ENCODE results near the gene MGA.

The MGA gene

DNA sequence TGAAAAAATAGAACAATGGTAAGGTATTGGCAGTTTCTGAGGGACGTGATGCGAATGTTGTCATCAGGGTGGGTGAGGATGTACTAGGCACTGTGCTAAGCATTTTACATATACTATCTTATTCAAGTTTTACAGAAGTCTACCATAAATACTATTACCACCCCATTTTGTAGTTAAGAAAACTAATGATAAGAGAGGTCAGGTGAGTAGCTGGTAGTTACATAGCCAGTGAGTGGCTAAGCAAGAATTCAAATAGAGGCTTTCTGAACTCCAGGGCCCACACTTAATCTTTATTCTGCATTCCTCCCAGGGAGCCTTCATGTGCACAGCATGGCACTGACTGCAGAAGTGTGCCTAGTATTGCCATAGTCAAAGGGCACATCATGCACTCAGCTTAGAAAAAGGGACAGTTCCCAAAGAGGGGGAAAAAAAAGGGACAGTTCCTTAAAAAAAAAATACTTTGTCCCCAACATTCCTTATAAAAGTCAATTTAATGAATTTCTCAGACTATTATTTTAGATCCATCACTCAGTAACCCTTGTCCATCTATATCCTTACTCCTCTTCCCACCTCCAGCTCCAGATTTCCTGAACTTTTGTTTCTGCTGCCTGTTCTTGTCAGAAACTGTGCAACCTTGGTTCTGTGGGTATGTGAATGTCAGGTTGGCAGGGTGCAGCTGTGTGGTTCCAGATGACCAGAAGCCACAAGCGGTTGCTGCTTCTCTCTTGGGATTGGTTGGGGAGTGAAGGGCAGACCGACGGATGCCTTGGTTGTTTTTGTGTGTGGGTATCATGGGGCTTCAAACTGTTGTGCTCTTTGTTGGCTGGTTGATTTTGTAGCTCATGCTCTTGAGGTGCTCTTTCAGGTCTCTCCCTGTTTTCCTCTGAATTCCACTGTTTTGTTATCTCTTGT lies 122.4 kb downstream of the MGA start:
- no peak for DNase-seq (ENCODE audit: low read depth)

DNA sequence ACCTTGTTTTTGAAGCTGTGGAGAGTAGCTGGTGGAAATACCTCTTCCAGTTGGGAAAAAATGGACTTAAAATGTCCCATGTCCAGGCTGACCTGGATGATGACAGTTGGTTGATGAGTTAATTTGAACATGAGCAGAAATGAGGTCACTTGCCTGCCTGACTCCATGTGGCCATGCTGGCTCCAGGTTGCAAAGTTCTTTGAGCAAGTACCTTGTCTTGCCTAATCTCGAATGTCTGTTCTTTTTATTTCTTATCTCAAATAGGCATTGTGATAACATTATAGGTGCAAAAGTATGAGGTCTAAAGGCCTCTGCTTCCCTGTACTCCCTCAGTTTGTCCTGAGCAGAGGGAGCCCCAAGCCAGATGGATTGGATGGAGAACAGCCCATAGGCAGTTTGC lies 123.1 kb downstream of the MGA start:
- DNase-seq (ENCODE audit: low read depth), result no peak

DNA sequence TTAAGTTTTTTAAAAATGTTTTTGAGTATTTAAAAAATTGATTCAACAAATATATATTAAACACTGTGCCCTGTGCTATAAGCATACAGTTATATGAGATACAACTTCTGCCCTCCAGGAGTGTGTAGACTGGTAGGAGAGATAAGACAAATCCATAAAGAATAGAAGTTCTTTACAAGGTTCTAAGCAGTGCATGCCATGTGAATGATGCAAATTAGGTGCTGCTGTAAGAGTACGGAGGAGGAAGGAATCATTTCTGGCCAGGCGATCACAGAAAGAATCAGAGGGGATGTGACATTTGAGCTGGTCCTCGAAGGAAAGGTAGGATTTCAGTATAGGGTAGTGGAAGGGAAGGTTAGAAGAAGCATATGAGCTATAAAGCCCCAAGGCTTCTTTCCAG lies 128.1 kb downstream of the MGA start:
- no peak for DNase-seq (ENCODE audit: low read depth)

- DNase-seq (ENCODE audit: low read depth), result no peak
These were observed 129.0 kb downstream of the MGA start for GRCh38 chr15:41789236-41789635.

DNA sequence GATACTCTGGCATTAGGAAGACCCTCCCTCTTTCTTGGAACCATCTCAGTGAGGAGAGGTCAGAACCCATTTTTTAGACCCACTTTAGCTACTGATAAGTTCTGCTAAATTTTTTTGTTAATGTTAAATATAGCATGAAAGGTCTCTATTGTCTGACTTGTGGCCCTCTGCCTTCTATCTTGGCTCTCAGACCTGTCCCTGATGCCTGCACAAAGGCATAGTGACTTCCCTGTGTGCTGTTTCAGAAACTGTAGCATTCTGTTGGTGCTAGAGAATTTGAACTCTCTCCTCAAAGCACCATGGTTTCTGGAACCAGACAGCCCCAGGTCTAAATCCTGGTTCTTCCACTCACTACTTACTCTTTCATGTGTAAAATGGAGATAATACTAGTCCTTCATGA lies 129.5 kb downstream of the MGA start:
- no peak for DNase-seq (ENCODE audit: low read depth)

DNA sequence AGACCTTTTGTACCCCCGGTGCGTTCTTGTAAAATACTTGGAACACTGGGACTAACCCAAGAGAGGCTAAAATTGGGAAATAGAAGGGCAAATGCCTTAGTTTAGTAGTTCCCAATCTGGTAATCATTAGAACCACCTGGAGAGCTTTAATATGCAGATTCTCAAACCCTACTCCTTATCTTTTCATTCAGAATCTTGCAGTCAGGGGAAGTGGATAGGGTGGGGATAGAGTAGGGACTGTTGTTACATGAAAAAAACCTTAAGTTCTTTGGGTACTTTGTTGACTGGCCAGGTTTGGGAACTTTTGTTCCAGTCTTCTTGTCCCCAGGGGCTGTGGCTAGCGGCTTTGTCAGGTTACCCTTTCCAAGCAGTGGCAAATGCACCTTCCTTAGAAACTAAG lies 130.0 kb downstream of the MGA start:
- no peak for DNase-seq (ENCODE audit: low read depth)

DNA sequence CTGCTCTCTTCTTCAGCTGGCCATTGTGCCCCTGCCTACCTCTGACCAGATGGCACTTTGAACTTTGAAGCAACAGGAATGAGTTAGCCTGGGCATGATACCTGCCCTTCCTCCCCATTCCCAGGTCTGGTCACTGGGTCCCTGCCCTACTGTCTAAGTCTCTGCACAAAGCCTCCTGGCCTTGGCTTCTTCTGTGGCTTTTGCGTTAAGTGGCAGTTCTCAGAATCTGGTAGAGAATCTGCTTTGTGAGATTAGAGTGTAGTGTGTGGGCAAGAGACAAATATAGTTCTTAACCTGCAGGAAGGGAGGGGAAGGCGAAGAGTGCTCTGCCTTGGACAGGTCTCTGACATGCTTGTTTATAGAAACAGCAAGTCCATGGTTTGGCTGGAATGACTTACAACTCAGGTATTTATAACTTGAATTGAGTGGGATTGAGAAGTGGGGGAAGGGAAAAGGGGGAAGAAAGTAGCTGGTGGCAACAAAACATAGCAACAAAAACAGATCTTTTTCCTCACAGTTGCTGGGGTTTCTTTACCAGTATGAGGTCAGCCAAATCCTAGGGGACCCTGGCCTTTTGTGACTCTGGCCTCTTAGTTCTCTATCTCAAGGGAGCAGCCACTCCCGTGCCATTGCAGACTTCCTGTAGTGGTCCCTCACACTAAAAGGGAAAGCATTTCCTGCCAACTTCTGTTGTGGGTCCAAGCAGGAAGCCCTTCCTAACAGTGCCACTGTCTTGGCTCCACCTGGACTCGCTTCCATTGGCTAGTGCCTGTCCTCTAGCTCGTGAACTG lies 130.7 kb downstream of the MGA start:
- DNase-seq (ENCODE audit: low read depth), result peak; percentile 91

GRCh38 chr15:41791547-41791937 lies 131.3 kb downstream of the MGA start:
- no peak for DNase-seq (ENCODE audit: low read depth)

DNA sequence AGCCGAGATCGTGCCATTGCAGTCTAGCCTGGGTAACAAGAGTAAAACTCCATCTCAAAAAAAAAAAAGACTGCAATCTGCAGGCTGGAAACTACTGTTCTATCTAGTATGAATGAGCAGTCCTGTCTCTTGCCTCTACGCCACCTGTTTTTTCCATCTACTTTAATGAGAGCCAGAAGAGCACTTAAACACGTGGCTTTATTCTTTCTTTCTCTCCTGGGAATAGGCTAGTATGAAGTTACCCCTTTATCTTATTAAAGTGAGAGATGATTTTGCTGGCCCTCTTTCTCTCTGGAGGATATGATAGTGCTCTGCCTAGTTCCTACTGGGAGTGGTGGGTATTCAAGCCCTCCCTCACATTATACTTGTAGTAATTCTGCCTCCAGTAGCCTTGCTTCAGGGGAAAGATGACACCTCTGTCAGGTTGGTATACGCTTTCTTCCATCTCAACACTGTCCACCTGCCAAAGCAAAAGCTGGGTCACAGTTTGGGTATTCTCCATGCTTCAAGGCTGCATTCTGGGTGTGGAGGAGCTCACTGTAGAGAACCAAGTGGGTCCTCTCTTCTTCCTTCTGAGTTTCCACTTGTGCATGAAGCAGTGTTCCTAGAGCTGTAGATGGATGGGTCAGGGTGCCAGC lies 131.9 kb downstream of the MGA start:
- DNase-seq (ENCODE audit: low read depth), result no peak

- DNase-seq (ENCODE audit: low read depth), result peak; percentile 95
These were observed 133.9 kb downstream of the MGA start for GRCh38 chr15:41794081-41794480.

GRCh38 chr15:41795996-41796856 lies 136.0 kb downstream of the MGA start:
- DNase-seq (ENCODE audit: low read depth), result peak; percentile 58

DNA sequence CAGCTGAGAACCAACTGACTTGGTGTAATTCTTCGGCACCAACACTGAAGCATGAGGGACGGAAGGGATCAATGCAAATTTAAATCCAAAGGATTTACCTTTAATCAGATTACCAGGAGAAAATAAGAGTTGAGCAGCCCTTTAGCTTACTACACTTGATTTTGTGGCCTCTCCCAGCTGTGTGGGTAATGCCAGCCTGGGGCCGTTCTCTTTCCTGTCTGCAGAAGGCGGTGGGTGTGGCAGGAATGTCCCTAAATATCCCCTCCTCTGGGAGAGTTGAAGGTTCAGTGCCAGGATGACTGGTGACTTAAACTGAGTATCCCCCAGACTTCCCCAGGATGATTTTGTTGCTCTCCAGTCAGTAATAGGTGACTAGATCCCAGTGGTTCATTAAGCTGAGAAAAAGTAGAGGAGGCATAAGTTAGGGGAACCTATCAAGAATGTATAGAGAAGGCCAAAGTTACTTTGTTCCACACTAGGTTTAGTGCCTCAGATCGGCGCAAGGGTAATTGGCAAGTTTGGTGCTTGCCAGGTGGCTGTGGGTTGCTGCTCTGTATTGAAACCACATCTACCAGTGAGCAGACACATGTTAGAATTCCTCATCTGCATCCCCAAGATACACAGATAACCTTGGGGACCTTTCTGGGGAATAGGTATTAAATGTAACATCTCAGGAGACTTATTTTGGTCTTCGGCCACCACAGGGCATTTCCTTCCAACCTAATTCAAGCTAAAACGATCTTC lies 137.2 kb downstream of the MGA start:
- DNase-seq (ENCODE audit: low read depth), result no peak

DNA sequence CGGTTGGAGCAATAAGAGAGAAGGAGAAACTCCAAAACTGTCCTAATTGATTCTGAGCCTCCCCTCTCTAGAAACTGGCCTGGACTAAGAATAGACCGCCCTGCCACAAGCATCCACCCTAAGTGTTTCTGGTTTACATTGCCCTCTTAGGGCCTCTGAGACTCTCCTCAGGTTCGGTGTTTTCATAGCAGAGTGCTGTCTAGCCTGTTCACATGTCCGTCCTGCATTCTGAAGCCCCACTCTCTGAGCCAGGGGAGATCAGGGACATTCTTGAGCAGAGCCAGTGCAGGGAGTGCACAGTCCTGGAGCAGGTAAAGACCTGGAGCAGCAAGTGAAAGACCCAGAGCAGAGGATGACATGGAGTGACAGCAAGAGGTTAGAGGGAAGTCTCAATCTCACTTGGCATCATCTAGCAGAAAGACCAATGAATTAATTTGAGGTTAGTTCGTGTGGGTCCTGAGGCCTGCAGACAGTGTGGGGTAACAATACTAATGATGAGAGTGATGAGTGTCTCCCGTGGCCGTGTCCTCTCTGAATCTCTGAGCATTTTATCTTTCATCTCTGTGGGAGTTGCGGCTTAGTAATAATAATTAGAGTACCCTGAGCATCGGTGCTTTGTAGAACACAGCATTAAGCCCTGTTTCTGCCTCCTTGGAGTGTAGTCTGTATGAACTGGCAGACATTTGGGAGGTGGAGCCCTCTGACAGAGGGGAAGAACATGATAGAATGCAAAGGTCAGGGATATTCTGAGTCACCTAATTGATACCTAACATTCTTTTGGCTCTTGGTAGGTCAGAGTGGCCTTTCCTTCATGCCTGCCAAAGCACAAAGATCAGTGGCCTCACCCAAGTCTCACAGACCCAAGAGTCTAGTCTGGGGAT lies 138.6 kb downstream of the MGA start:
- peak; percentile 60 for DNase-seq (ENCODE audit: low read depth)

DNA sequence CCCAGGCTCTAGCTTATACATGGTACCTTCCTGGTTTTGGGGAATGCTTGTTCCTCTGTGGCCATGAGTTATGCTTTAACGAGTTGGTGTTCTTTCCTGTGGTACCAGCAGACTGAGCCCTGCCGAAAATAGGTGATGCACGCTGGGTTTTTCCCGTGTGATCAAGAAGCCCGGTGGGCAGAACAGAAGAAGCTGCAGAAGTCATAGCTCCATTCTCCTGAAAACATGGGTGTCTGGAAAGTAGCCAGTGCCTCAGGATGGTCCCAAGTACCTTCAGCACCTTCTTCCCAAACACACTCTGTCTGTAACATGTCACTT lies 139.2 kb downstream of the MGA start:
- no peak for DNase-seq (ENCODE audit: low read depth)

GRCh38 chr15:41801185-41801584 lies 141.0 kb downstream of the MGA start:
- DNase-seq (ENCODE audit: low read depth), result no peak

DNA sequence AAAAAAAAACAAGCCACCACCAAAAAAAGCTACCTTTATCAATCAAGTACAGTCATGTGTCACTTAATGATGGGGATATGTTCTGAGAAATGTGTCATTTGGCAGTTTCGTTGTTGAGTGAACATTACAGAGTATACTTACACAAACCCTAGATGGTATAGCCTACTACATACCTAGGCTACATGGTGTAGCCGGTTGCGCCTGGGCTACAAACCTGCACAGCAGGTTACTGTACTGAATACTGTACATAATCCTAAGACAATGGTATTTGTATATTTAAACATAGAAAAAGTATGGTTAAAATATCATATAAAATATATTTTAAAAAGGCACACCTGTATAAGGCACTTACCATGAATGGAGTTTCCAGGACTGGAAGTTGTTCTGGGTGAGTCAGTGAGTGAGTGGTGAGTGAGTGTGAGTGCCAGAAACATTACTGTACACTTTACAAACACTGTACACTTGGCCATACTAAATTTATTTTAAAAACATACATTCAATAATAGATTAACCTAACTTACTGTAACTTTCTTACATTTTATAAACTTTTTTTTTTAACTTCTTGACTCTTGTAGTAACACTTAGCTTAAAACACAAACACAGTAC lies 141.7 kb downstream of the MGA start:
- DNase-seq (ENCODE audit: low read depth), result peak; percentile 75

DNA sequence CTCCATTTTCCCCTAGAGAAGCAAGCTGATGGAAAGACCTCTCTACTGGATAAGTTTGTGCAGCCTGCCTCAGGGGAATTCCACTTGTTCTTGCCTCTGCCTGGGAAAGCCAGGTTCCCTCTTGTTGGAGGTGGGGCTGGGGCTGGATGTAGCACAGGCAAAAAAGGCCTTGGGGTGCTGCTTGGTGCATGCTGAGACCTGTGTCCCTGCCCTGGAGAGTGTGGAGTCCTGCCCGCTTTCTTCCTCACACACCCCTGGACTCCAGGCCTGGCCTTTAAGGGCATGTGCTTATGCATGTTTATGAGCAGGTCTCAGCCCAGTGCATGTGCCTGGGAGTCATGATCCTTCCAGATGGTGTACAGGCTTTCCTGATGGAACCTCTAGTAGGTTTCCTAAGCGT lies 144.2 kb downstream of the MGA start:
- DNase-seq (ENCODE audit: low read depth), result no peak

DNA sequence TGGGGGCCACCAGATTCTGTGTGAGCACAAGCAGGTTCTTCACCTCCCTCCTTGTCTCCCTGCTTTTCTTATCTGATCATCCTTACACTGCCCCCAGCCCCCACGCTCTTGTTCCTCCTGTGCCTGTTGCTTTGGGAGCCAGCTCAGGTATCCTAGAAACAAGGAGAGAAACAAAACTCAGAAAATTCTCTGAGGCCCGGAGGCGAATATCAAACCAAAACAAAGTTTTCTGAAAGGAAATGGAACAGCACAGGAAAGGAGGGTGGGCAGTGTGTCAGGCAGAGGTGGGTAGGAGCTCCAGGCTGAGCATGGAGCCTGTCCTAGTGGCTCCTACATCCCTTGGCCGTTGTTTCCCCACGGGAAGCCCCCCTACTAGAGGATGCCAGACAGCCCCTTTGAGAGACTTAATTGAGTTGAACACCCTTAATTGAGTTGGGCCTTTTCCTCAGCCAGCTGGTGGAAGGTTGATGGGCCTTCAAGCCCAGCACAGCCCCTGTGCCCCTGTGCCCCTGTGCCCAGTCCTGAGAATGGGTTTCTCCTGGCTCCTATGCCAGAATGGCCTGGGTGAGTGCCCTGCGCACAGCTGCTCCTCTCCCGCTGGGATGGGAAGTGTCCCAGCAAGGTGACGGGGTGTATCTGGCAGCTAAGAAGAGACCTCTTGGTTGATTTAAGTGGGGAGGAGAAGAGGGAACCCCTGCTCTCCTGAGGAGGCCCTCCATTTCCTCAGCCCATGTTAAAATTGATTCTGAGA lies 144.9 kb downstream of the MGA start:
- no peak for DNase-seq (ENCODE audit: low read depth)

DNA sequence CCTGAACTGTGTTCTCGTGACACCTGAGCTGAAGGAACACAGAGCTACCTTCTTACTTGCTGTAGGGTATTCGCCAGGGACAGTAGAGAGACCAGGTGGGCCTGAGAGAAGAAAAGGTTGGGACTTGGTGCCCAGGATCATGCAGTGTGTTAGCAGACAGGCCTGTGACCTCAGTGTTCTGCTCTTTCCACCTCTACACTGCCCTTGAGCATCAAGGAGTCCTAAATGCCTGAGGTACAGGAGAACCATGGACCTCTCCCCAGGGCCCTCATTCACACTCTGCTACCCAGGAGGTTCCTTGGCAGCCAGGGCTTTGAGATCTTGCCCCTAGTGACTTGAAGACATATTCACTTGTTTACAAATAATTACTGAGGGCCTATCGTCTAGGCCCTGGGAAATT lies 145.5 kb downstream of the MGA start:
- no peak for DNase-seq (ENCODE audit: low read depth)

Data from ELR (cell line).